ENCODE data around the gene AMY2B.
"Not testable (repeated sequence)": the region's sequence is repeated elsewhere in the genome, so short reads cannot be mapped to it uniquely, and the experiment has no call there.

Gene AMY2B

GRCh38 chr1:103627436-103627835 is 56.0 kb downstream of the AMY2B start:
- DNase-seq: not testable (repeated sequence)

Data from activated naive CD4-positive, alpha-beta T cell treated with Interleukin-2 at 50 U/mL for 16 hours (primary cell).